Measurements from ENCODE around the gene PRR15L.

GRCh38 chr17:47948706-47949196 is 8.9 kb downstream of the PRR15L start:
- TF ChIP-seq CTCF (IDR thresholded peaks at IDR 0.05) (no peak), EZH2 (IDR thresholded peaks at IDR 0.05; ENCODE audit: borderline replicate concordance, insufficient read depth, low read depth, low read length, poor library complexity, severe bottlenecking) (no peak)

Data from B cell (primary cell).